Measurements from ENCODE around the gene ALKBH7. TPM values are rescaled to one million over a fixed set of nuclear protein-coding genes. Genes with fewer than 3 reads are reported as not detected.

Gene ALKBH7
- total RNA-seq, 1 donor from 2014 or later: 23.7 TPM

- no peaks in the 10 kb centered on the region for H3K27me3 ChIP-seq (ENCODE audit: control insufficient read depth, insufficient read depth, low read length)
- FAIRE-seq: no peak
- H3K4me3 ChIP-seq (ENCODE audit: low read depth, low read length): no peak overlapping the region
- peaks cover 14% of the 10 kb centered on the region for H3K36me3 ChIP-seq (ENCODE audit: control insufficient read depth, insufficient read depth, low read length)
- TF ChIP-seq CTCF (IDR thresholded peaks at IDR 0.05; ENCODE audit: insufficient read depth, low read length, severe bottlenecking): no peak
- DNase-seq (ENCODE audit: low read depth): no peak
These were observed 4.1 kb downstream of the ALKBH7 start for GRCh38 chr19:6376512-6377190.

GRCh38 chr19:6378041-6378440 is 5.4 kb downstream of the ALKBH7 start:
- H3K36me3 ChIP-seq (ENCODE audit: control insufficient read depth, insufficient read depth, low read length): peaks cover 20% of the 10 kb centered on the region
- H3K4me3 ChIP-seq (ENCODE audit: low read depth, low read length): no peak overlapping the region
- no peak for TF ChIP-seq CTCF (IDR thresholded peaks at IDR 0.05; ENCODE audit: insufficient read depth, low read length, severe bottlenecking)
- no peak for DNase-seq (ENCODE audit: low read depth)
- H3K27me3 ChIP-seq (ENCODE audit: control insufficient read depth, insufficient read depth, low read length): no peaks in the 10 kb centered on the region
- FAIRE-seq: no peak

- H3K27me3 ChIP-seq (ENCODE audit: control insufficient read depth, insufficient read depth, low read length): no peaks in the 10 kb centered on the region
- no peak overlapping the region for H3K4me3 ChIP-seq (ENCODE audit: low read depth, low read length)
- no peak for TF ChIP-seq CTCF (IDR thresholded peaks at IDR 0.05; ENCODE audit: insufficient read depth, low read length, severe bottlenecking)
- H3K36me3 ChIP-seq (ENCODE audit: control insufficient read depth, insufficient read depth, low read length): peaks cover 25% of the 10 kb centered on the region
- no peak for FAIRE-seq
- DNase-seq (ENCODE audit: low read depth): no peak
These were observed 5.9 kb downstream of the ALKBH7 start for GRCh38 chr19:6378486-6378885.

- H3K36me3 ChIP-seq (ENCODE audit: control insufficient read depth, insufficient read depth, low read length): peaks cover 27% of the 10 kb centered on the region
- no peak overlapping the region for H3K4me3 ChIP-seq (ENCODE audit: low read depth, low read length)
- DNase-seq (ENCODE audit: low read depth): no peak
- TF ChIP-seq CTCF (IDR thresholded peaks at IDR 0.05; ENCODE audit: insufficient read depth, low read length, severe bottlenecking): no peak
- no peaks in the 10 kb centered on the region for H3K27me3 ChIP-seq (ENCODE audit: control insufficient read depth, insufficient read depth, low read length)
- FAIRE-seq: no peak
These were observed 7.2 kb downstream of the ALKBH7 start for GRCh38 chr19:6379744-6380143.

- DNase-seq (ENCODE audit: low read depth) (no peak), FAIRE-seq (no peak)
- peaks cover 33% of the 10 kb centered on the region for H3K36me3 ChIP-seq (ENCODE audit: control insufficient read depth, insufficient read depth, low read length)
- no peak for TF ChIP-seq CTCF (IDR thresholded peaks at IDR 0.05; ENCODE audit: insufficient read depth, low read length, severe bottlenecking)
- H3K27me3 ChIP-seq (ENCODE audit: control insufficient read depth, insufficient read depth, low read length): no peaks in the 10 kb centered on the region
- no peak overlapping the region for H3K4me3 ChIP-seq (ENCODE audit: low read depth, low read length)
These were observed 8.6 kb downstream of the ALKBH7 start for GRCh38 chr19:6381030-6381750.
